NCI-H2029 treated with DMSO at 0.1 percent for 48 hours (cell line): Measurements from ENCODE around the gene BCAP29.
"Not testable (repeated sequence)": the region's sequence is repeated elsewhere in the genome, so short reads cannot be mapped to it uniquely, and the experiment has no call there.

ENCODE experiments used
- DNase-seq: peaks from one replicate; lab custom pipeline; 2025; lab: John Stamatoyannopoulos, UW

Gene BCAP29

GRCh38 chr7:107627002-107627401, 47.0 kb downstream of the BCAP29 start:
- no peak for DNase-seq

DNA sequence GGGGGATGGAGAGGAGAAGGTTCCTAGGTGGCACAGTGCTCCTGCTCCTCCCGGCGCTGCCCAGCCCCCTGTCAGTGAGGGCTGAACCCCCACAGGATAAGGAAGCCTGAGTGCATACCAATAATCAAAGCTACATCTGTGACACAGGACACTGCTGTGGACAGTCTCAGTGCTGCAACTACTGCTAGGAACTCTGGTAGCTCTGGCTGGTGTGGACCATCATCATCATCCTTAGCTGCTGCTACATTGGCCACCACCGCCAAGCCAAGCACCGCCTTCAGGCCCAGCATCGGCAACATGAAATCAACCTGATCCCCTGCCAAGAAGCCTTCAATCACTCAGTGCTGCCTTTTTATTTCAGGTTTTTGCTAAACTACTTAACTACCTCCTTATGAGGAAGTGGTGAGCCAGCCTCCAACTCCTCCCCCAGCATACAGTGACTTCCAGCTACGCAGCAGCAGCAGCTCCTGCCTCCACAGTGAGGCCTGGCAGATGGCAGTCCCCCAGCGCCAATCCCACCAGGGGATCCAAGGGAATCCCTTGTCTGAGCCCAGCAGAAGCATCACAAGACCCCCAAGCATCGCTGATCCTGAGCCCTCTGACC, 48.5 kb downstream of the BCAP29 start:
- no peak for DNase-seq

DNA sequence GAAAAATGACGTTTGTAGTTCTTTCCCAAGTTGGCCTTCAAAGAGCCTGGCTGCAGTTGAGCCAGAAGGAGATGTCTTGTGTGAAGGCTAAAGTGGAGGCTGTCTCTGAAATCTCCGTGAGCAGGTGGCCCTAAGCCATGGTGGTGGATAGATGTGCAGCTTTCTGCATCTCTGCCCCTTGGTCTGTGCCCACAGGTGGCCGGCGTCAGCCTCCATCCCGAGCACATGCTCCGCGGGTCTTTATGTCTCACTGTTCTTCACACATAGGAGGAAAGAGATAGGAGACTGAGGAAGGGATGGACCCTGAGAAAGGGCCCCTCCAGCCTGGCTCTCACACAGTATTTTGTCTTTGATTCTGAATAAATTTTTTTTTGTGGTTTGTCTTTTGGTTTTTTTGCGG, 50.3 kb downstream of the BCAP29 start:
- no peak for DNase-seq

- no peak for DNase-seq
These were observed 51.8 kb downstream of the BCAP29 start for GRCh38 chr7:107631588-107632491.

- DNase-seq, result no peak
These were observed 52.4 kb downstream of the BCAP29 start for GRCh38 chr7:107632492-107632865.

DNA sequence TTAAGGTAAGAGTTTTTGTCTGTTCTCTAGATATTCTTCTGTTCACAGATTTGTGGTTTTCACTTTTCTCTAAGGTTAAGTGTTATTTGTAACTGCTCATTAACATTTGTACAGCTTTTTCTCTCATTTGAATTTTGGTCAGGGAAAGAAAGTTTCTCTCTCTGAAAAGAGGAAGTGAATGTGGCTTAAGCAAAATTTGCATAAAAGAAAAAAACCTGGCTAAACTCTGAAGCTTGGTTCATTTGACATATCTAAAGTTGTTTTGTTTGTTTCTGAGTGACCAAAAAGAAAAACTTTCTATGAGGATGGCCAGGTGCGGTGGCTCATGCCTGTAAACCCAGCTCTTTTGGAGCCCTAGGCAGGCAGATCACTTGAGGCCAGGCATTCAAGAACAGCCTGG, 58.5 kb downstream of the BCAP29 start:
- DNase-seq, result no peak

DNA sequence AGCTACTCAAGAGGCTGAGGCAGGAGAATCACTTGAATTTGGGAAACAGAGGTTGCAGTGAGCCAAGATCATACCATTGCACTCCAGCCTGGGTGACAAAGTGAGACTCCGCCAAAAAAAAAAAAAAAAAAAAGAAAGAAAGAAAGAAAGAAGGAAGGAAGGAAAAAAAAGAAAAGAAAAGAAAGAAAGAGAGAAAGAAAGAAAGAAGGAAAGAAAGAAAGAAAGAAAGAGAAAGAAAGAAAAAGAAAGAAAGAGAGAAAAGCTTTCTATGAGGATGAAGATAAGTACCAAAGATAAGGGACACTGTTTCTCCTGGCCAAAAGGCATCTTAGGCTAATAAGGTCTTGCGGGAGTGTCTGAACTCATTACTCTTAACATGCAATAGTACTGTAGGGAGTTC, 59.0 kb downstream of the BCAP29 start:
- not testable (repeated sequence) for DNase-seq

DNA sequence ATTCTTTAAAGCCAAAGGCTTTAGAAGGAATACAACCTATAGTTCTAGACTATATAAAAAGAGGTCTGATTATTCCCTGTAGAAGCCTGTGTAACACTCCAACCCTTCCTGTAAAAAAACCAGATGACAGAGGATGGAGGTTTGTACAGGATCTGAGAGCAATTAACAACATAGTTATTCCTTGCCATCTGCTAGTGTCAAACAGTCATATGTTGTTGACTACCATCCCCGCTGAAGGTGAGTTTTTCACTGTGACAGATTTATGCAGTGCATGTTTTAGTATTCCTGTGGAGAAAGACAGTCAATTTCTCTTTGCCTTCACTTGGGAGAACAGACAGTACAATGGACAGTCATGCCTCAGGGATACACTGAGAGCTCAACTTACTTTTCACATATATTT, 61.6 kb downstream of the BCAP29 start:
- no peak for DNase-seq

GRCh38 chr7:107642501-107642900, 62.5 kb downstream of the BCAP29 start:
- DNase-seq, result no peak

DNA sequence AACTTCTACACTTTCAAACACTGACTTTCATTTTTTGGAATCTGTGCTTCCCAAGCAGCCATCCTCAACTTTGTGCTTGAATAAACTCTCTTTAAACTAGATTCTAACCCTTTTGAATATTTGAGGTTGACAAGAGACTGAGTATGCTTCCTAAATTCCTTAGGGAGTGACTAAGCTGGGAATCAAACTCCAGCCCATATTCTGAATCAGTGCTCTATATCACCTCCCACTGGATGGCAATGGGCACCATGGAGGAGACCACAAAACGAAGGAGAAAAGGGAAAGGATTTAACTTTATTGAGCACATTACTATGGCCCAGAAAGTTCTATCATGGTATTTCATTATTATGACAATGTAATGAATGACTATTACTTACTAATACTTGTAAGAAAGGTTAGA, 63.4 kb downstream of the BCAP29 start:
- no peak for DNase-seq

GRCh38 chr7:107643938-107644308, 63.9 kb downstream of the BCAP29 start:
- no peak for DNase-seq

DNA sequence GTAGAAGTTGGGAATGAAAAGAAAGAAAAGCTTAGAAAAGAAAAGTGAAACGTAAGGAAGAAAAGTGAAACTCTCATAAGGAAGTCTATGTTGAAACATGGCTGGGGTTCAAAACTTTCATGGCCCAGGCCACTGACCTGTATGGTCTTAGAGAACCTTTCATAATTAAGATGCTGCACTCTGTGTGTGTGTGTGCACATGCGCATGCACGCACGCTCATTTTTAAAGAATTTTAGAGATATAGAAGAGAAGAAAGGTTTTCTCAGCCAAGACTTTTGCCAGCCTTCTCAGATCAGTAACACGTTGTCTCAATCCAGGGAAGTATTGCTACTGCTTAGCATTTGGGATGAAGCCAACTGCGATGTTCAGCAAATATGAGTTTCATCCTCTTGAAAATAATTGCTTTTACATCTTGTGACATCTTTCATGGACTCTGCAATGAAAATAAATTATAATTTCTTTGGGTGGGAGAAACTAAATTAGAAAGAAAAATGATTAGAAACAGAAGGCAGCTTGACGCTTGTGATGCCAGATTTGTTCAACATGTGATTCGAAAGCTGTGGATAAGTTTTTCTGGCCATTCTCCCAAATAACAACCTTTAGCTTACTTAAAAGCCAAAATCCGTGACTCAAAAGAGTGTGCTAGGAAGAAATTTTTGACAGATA, 64.4 kb downstream of the BCAP29 start:
- DNase-seq, result no peak

DNA sequence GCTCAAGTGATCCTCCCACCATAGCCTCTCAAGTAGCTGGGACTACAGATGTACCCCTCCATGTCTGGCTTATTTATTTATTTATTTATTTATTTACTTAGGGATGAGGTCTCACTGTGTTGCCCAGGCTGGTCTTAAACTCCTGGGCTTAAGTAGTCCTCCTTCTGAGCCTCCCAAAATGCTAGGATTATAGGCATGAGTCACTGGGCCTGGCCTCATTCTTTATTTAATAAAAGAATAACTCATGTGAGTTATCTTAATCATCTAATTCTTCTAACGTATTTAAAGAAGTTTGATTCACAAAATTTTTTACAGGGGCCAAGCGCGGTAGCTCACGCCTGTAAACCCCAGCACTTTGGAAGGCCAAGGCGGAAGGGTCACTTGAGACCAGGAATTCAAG, 72.6 kb downstream of the BCAP29 start:
- no peak for DNase-seq

GRCh38 chr7:107658467-107658866, 78.4 kb downstream of the BCAP29 start:
- no peak for DNase-seq

DNA sequence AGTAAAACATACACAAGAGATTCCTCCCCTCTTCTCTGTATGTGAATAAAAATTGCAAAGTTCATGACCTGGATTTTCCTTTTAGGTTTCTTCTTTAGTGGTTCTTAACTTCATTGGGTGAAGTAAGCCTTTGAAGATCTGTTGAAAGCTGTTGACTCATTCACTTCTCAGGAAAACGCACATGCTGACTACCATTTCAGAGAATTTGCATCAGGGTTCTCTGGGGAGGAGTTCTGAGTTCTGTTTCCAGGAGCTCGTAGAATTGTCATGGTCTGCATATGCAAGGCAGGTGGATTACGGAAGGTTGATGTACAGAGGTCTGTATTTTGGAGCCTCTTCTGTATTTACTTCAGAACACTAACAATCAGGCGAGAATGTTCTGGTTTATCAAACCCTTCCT, 79.6 kb downstream of the BCAP29 start:
- DNase-seq, result no peak

- DNase-seq, result no peak
These were observed 80.5 kb downstream of the BCAP29 start, which contains the start of gene SLC26A4 for GRCh38 chr7:107660381-107661080. Gene SLC26A4 (plus strand): TSS chr7:107660828. CDS start chr7:107661642, 814 bp downstream.

DNA sequence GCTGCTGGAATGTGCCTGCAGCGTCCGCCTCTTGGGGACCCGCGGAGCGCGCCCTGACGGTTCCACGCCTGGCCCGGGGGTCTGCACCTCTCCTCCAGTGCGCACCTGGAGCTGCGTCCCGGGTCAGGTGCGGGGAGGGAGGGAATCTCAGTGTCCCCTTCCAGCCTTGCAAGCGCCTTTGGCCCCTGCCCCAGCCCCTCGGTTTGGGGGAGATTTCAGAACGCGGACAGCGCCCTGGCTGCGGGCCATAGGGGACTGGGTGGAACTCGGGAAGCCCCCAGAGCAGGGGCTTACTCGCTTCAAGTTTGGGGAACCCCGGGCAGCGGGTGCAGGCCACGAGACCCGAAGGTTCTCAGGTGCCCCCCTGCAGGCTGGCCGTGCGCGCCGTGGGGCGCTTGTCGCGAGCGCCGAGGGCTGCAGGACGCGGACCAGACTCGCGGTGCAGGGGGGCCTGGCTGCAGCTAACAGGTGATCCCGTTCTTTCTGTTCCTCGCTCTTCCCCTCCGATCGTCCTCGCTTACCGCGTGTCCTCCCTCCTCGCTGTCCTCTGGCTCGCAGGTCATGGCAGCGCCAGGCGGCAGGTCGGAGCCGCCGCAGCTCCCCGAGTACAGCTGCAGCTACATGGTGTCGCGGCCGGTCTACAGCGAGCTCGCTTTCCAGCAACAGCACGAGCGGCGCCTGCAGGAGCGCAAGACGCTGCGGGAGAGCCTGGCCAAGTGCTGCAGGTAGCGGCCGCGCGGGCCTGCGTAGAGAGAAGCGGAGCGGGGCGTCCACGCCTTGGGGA, 81.2 kb downstream of the BCAP29 start:
- DNase-seq, result no peak

GRCh38 chr7:107661865-107662379, 81.9 kb downstream of the BCAP29 start:
- no peak for DNase-seq

GRCh38 chr7:107663196-107663595, 83.2 kb downstream of the BCAP29 start:
- no peak for DNase-seq

- DNase-seq, result no peak
These were observed 86.7 kb downstream of the BCAP29 start for GRCh38 chr7:107666790-107667189.

DNA sequence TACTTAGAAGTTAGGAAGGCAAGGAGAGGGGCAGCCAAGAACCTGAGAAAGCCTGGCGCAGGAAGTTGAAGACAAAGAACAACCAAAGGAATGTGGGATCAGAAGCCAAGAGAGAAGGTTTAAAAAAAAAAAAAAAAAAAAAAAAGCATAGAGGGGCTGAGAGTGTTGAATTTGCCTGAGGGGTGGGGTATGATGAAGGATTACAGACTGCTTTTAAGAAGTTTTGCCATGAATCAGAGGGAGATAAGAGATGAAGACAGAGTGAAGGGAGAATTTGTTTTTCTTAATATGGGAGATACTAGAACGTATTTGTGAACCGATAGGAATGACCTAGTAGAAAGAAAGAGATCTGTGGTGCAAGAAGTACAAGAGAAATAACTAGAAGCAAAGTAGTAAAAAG, 87.3 kb downstream of the BCAP29 start:
- DNase-seq, result no peak
